SU-DHL-6 (cell line): Measurements from ENCODE around the gene CBFA2T3.
A peak's percentile ranks its signal among the peaks of the same experiment; 100 is the strongest.

ENCODE experiments used
- H2AFZ ChIP-seq: fragments of 200-600 bp; sonication (generic); 2 replicates; pipeline ENCODE4 v1.6.1; 2014; ENCODE audit warnings: low read depth, mild to moderate bottlenecking, moderate library complexity, mixed read lengths, antibody characterized with exemption, low read length; ENCODE audit not compliant: severe bottlenecking
- H3F3A ChIP-seq: fragments of 200-600 bp; shearing (Covaris generic); 2 replicates; pipeline ENCODE4 v1.6.0; 2016; ENCODE audit warnings: antibody characterized with exemption, mild to moderate bottlenecking; ENCODE audit not compliant: insufficient read depth
- H3K27ac ChIP-seq: fragments of 200-600 bp; sonication (generic); 2 replicates; pipeline ENCODE4 v1.5.1; 2016; ENCODE audit warnings: low read depth, mild to moderate bottlenecking, low read length, moderate library complexity, mixed read lengths
- H3K27me3 ChIP-seq: fragments of 200-600 bp; sonication (generic), shearing (Covaris generic); 2 replicates; pipeline ENCODE4 v1.6.0; 2014; ENCODE audit warnings: mild to moderate bottlenecking, low read length
- H3K36me3 ChIP-seq: fragments of 200-600 bp; sonication (generic); 2 replicates; pipeline ENCODE4 v1.6.1; 2014; ENCODE audit warnings: mild to moderate bottlenecking, low read length, mixed read lengths
- H3K4me2 ChIP-seq: fragments of 300-600, 200-600 bp; shearing (Covaris generic), sonication (generic); 2 replicates; pipeline ENCODE4 v1.6.0; 2014; ENCODE audit warnings: low read length, low read depth, mild to moderate bottlenecking; ENCODE audit not compliant: poor library complexity, severe bottlenecking
- H3K4me3 ChIP-seq: fragments of 200-600 bp; sonication (generic); 2 replicates; pipeline ENCODE4 v1.5.1; 2014; ENCODE audit warnings: antibody characterized with exemption, low read length, mild to moderate bottlenecking, mixed read lengths; ENCODE audit not compliant: insufficient read depth, poor library complexity, severe bottlenecking
- H3K79me2 ChIP-seq: fragments of 200-600 bp; sonication (generic); 2 replicates; pipeline ENCODE4 v1.6.1; 2014; ENCODE audit warnings: mild to moderate bottlenecking, low read length, moderate library complexity; ENCODE audit not compliant: insufficient read depth
- H3K9ac ChIP-seq: fragments of 200-600 bp; sonication (generic); 2 replicates; pipeline ENCODE4 v1.7.0; 2014; ENCODE audit warnings: mild to moderate bottlenecking, low read length
- H3K9me2 ChIP-seq: fragments of 200-600 bp; sonication (generic); replicated peaks from 2 replicates; pipeline ENCODE4 v1.6.1; 2014; ENCODE audit warnings: low read length; ENCODE audit not compliant: insufficient read depth
- H3K9me3 ChIP-seq: fragments of 200-600 bp; sonication (generic); 2 replicates; pipeline ENCODE4 v1.6.1; 2014; ENCODE audit warnings: low read length, mixed read lengths; ENCODE audit not compliant: insufficient read depth
- H4K20me1 ChIP-seq: fragments of 200-600 bp; sonication (generic); 2 replicates; pipeline ENCODE4 v1.6.1; 2014; ENCODE audit warnings: low read depth, mild to moderate bottlenecking, antibody characterized with exemption, low read length, moderate library complexity, mixed read lengths
- CTCF ChIP-seq: fragments of 200-600 bp; sonication (generic); IDR thresholded peaks from one replicate; pipeline ENCODE4 v1.5.1; 2017; ENCODE audit warnings: antibody characterized with exemption, mild to moderate bottlenecking, low read length, moderate library complexity; ENCODE audit not compliant: insufficient read depth, poor library complexity, severe bottlenecking
- EZH2phosphoT487 ChIP-seq: fragments of 200-600 bp; sonication (generic), shearing (Covaris generic); conservative IDR thresholded peaks from 2 replicates; pipeline ENCODE4 v1.6.1; 2018; ENCODE audit warnings: mild to moderate bottlenecking, antibody characterized with exemption, low read length, moderate library complexity, mixed read lengths

CBFA2T3 gene

DNA sequence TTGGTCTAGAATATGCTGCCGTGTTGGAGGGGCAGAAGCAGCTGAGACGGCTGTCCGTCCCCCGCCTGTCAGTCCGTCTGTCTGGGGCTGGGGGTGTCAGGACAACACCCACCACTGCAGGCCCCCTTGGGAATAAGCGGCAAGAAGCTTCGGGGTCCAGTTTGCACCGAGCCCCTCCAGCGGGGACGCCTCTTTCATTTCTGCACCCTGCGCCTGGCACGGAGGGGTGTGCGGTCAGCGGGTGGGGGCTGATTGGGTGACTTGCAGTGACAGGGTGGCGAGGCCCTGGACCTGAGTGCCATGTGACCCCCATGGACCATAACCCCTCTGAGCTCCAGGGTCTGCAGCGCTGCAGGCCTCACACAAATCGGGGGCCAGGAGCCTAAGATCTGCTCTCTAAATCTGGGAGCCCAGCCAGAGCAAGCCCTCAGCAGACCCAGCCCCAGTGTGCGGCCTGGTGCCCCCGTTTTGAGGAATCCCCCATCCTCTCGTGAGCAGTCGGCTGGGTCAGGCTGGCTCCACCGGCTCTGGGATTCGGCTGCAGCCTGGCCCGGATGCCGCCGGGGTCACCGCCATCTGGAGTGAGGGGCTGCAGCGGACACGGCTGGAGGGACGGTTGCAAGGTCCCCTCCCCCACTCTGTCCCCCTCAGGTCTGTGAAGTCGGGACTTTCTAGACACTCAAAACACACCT lies 8.3 kb downstream of the CBFA2T3 start:
- peak overlapping the region; percentile 70 for H3K4me2 ChIP-seq
- H3K27me3 ChIP-seq = no peaks in the 10 kb centered on the region
- no peaks in the 10 kb centered on the region for H3K9me2 ChIP-seq
- TF ChIP-seq EZH2phosphoT487 = no peak
- TF ChIP-seq CTCF = no peak
- no peaks in the 10 kb centered on the region for H4K20me1 ChIP-seq
- no peak overlapping the region for H2AFZ ChIP-seq
- H3F3A ChIP-seq = peaks cover 64% of the 10 kb centered on the region
- peak overlapping the region; percentile 25 for H3K4me3 ChIP-seq
- H3K9me3 ChIP-seq = no peaks in the 10 kb centered on the region
- H3K36me3 ChIP-seq = no peaks in the 10 kb centered on the region
- H3K9ac ChIP-seq = peak overlapping the region; percentile 71
- peaks cover 4% of the 10 kb centered on the region; the same call in 1 of the 2 replicates for H3K79me2 ChIP-seq
- peak overlapping the region; percentile 94 for H3K27ac ChIP-seq

DNA sequence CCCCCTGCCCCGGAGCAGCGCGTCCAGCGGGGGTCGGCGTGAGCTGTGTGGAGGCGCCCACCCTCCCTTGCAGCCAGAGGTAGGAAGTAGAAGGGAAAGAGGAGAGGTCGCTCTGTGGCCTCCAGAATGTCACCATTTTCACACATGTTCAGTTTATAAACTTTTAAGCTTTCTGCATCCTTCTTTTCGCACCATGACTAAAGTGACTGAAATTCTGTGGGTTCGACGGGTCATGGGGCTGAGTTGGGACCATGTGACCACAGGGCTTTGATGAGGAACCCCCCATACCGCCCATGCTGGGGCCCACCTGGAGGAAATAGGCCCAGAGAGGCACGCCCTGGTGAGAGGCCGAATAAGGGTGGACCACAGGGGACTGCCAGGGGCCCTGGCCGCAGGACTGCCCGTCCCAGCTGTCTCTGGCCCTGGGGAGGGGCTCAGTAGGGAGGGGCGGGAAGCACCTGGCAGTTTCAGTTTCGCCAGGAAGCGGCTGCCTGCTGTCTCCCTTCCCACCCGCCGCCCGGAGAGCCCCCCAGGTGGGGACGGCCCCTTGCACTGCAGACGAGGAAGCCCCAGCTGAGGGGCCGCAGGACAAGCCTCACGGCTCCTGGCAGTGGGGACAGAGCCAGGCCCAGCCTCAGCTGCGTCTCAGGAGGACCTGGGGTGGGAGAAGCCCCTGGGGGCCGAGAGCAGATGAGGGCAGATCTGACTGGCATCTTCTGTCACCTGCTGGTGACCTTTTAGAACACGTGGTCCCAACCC lies 9.0 kb downstream of the CBFA2T3 start:
- Histone ChIP-seq H3K9me3 (no peaks in the 10 kb centered on the region), H3K36me3 (no peaks in the 10 kb centered on the region), H2AFZ (no peak overlapping the region), H3K9me2 (no peaks in the 10 kb centered on the region), H3K79me2 (no peaks in the 10 kb centered on the region; the same call in 1 of the 2 replicates), H3K4me2 (peak overlapping the region; percentile 70), H3K4me3 (no peak overlapping the region), H3F3A (peaks cover 58% of the 10 kb centered on the region), H3K27me3 (no peaks in the 10 kb centered on the region), H3K9ac (peak overlapping the region; percentile 71), H3K27ac (peak overlapping the region; percentile 94), H4K20me1 (no peaks in the 10 kb centered on the region)
- TF ChIP-seq EZH2phosphoT487 (no peak), CTCF (no peak)

- Histone ChIP-seq H3K4me3 (no peak overlapping the region), H4K20me1 (no peaks in the 10 kb centered on the region), H3K27ac (peak overlapping the region; percentile 94), H3K9ac (peak overlapping the region; percentile 49; the same call in 1 of the 2 replicates), H3K9me2 (no peaks in the 10 kb centered on the region), H3K4me2 (peak overlapping the region; percentile 33), H3K36me3 (no peaks in the 10 kb centered on the region), H2AFZ (no peak overlapping the region), H3F3A (peaks cover 53% of the 10 kb centered on the region), H3K79me2 (no peaks in the 10 kb centered on the region; the same call in 1 of the 2 replicates), H3K27me3 (no peaks in the 10 kb centered on the region), H3K9me3 (no peaks in the 10 kb centered on the region)
- TF ChIP-seq EZH2phosphoT487 (no peak), CTCF (no peak)
These were observed 9.8 kb downstream of the CBFA2T3 start for GRCh38 chr16:88966986-88967829.
